DND-41 (cell line): ENCODE data around the gene GSG1L2.

Experiments
- ATAC-seq: fragments of 200-7000 bp; cut with Tn5 transposase; 3 replicates; pipeline ENCODE4 v1.9.1; 2021; ENCODE audit warnings: low read depth; ENCODE audit not compliant: insufficient read depth
- DNase-seq: peaks from one replicate; pipeline ENCODE4 v3.0.0-alpha.2; 2020
- H2AFZ ChIP-seq: 2 replicates; pipeline ENCODE4 v1.6.0; 2012; ENCODE audit warnings: low read depth, low read length
- H3K27ac ChIP-seq: 2 replicates; pipeline ENCODE4 v1.5.1; 2012; ENCODE audit warnings: low read length, inconsistent platforms
- H3K27me3 ChIP-seq: fragments of 200-600 bp; sonication (generic); 2 replicates; pipeline ENCODE4 v1.6.0; 2012; ENCODE audit warnings: low read length, mild to moderate bottlenecking, inconsistent platforms; ENCODE audit not compliant: insufficient read depth, poor library complexity
- H3K36me3 ChIP-seq: 2 replicates; pipeline ENCODE4 v1.5.1; 2012; ENCODE audit warnings: low read length, inconsistent platforms; ENCODE audit not compliant: insufficient read depth
- H3K4me1 ChIP-seq: 2 replicates; pipeline ENCODE4 v1.5.1; 2012; ENCODE audit warnings: mild to moderate bottlenecking, low read length; ENCODE audit not compliant: insufficient read depth
- H3K4me2 ChIP-seq: 2 replicates; pipeline ENCODE4 v1.6.0; 2012; ENCODE audit warnings: mild to moderate bottlenecking, moderate library complexity, low read length, inconsistent platforms; ENCODE audit not compliant: insufficient read depth
- H3K4me3 ChIP-seq, 2 experiments: fragments of 200-600 bp in 1 of 2; shearing (Covaris generic) in 1 of 2; 2 replicates each; pipeline ENCODE4 v1.5.1; 2012 to 2016; ENCODE audit warnings: inconsistent platforms in 2 of 2, low read length in 2 of 2, mild to moderate bottlenecking in 2 of 2, low read depth in 1 of 2, moderate library complexity in 1 of 2
- H3K79me2 ChIP-seq: 2 replicates; pipeline ENCODE4 v1.6.0; 2012; ENCODE audit warnings: low read length, inconsistent platforms; ENCODE audit not compliant: insufficient read depth
- H3K9ac ChIP-seq: 2 replicates; pipeline ENCODE4 v1.6.0; 2012; ENCODE audit warnings: low read depth, mild to moderate bottlenecking, inconsistent platforms, low read length, moderate library complexity
- H3K9me3 ChIP-seq: 2 replicates; pipeline ENCODE4 v1.5.1; 2012; ENCODE audit warnings: low read length, moderate library complexity, mild to moderate bottlenecking, inconsistent platforms; ENCODE audit not compliant: insufficient read depth, severe bottlenecking
- H4K20me1 ChIP-seq: 2 replicates; pipeline ENCODE4 v1.6.0; 2012; ENCODE audit warnings: low read length; ENCODE audit not compliant: insufficient read depth
- CTCF ChIP-seq: IDR thresholded peaks from 2 replicates; pipeline ENCODE4 v1.5.1; 2012; ENCODE audit warnings: borderline replicate concordance, low read length, moderate library complexity, mild to moderate bottlenecking; ENCODE audit not compliant: poor library complexity, severe bottlenecking; ENCODE audit errors: extremely low read depth
- EZH2 ChIP-seq: IDR thresholded peaks from 3 replicates; pipeline ENCODE4 v1.6.1; 2012; ENCODE audit warnings: borderline replicate concordance, low read depth, mild to moderate bottlenecking, moderate library complexity, low read length, inconsistent platforms; ENCODE audit not compliant: severe bottlenecking

The GSG1L2 gene

GRCh38 chr17:9766970-9767369, 54.9 kb downstream of the GSG1L2 start:
- DNase-seq, result no peak
- Histone ChIP-seq H3K27me3 (peaks cover 7% of the 10 kb centered on the region), H3K36me3 (no peaks in the 10 kb centered on the region), H3K9me3 (no peaks in the 10 kb centered on the region), H3K9ac (no peak overlapping the region), H3K27ac (no peak overlapping the region), H3K4me3 (no peak overlapping the region), H3K4me2 (no peak overlapping the region), H3K4me1 (no peaks in the 10 kb centered on the region), H3K79me2 (no peaks in the 10 kb centered on the region), H2AFZ (no peak overlapping the region), H4K20me1 (0 out of 2 replicates have a peak, but pooled peaks cover 4% of the 10 kb centered on the region)
- no peak for ATAC-seq
- TF ChIP-seq CTCF (no peak), EZH2 (no peak)

- H2AFZ ChIP-seq, result no peak overlapping the region
- TF ChIP-seq CTCF (no peak), EZH2 (no peak)
- no peak overlapping the region for H3K9ac ChIP-seq
- no peaks in the 10 kb centered on the region for H3K9me3 ChIP-seq
- no peaks in the 10 kb centered on the region for H3K36me3 ChIP-seq
- no peak for ATAC-seq
- DNase-seq, result no peak
- no peaks in the 10 kb centered on the region for H3K79me2 ChIP-seq
- H3K27me3 ChIP-seq, result peaks cover 10% of the 10 kb centered on the region
- H3K4me1 ChIP-seq, result no peaks in the 10 kb centered on the region
- H3K4me3 ChIP-seq, result no peak overlapping the region
- H4K20me1 ChIP-seq, result 0 out of 2 replicates have a peak, but pooled peaks cover 7% of the 10 kb centered on the region
- no peak overlapping the region for H3K27ac ChIP-seq
- H3K4me2 ChIP-seq, result no peak overlapping the region
Observed at GRCh38 chr17:9765322-9765721, 56.6 kb downstream of the GSG1L2 start.

- H3K9ac ChIP-seq, result no peak overlapping the region
- no peak overlapping the region for H3K4me2 ChIP-seq
- no peaks in the 10 kb centered on the region for H3K36me3 ChIP-seq
- no peaks in the 10 kb centered on the region for H3K4me1 ChIP-seq
- no peak overlapping the region for H2AFZ ChIP-seq
- ATAC-seq, result no peak
- H4K20me1 ChIP-seq, result 0 out of 2 replicates have a peak, but pooled peaks cover 3% of the 10 kb centered on the region
- no peaks in the 10 kb centered on the region for H3K79me2 ChIP-seq
- TF ChIP-seq CTCF (no peak), EZH2 (no peak)
- no peaks in the 10 kb centered on the region for H3K9me3 ChIP-seq
- H3K4me3 ChIP-seq, result no peak overlapping the region
- no peak overlapping the region for H3K27ac ChIP-seq
- H3K27me3 ChIP-seq, result peaks cover 10% of the 10 kb centered on the region
- DNase-seq, result no peak
Observed at GRCh38 chr17:9763643-9764042, 58.2 kb downstream of the GSG1L2 start.

- 0 out of 2 replicates have a peak, but pooled peaks cover 3% of the 10 kb centered on the region for H4K20me1 ChIP-seq
- no peaks in the 10 kb centered on the region for H3K79me2 ChIP-seq
- no peaks in the 10 kb centered on the region for H3K36me3 ChIP-seq
- no peak for ATAC-seq
- no peak overlapping the region for H3K4me2 ChIP-seq
- H3K27ac ChIP-seq, result no peak overlapping the region
- H3K9me3 ChIP-seq, result no peaks in the 10 kb centered on the region
- peaks cover 10% of the 10 kb centered on the region for H3K27me3 ChIP-seq
- H3K9ac ChIP-seq, result no peak overlapping the region
- TF ChIP-seq EZH2 (no peak), CTCF (no peak)
- no peak overlapping the region for H3K4me3 ChIP-seq
- no peak for DNase-seq
- H3K4me1 ChIP-seq, result no peaks in the 10 kb centered on the region
- no peak overlapping the region for H2AFZ ChIP-seq
Observed at GRCh38 chr17:9760266-9760665, 61.6 kb downstream of the GSG1L2 start.
